ENCODE results near the gene NEU3. TPM values are rescaled to one million over a fixed set of nuclear protein-coding genes. Genes with fewer than 3 reads are reported as not detected.

NEU3 gene
- total RNA-seq, 5 donors from 2014 or later (not counting 1 experiment from before 2014, with no cell fraction given), result 12.4 to 18.0 (median 13.0) TPM

Other genes starting within 250 kb of the NEU3 start
- gene RNF169, start 240.1 kb upstream of the NEU3 start, total RNA-seq, result 10 to 100 TPM; 20.3 to 24.9 (median 21.7) TPM
- gene XRRA1, start 39.8 kb upstream of the NEU3 start, total RNA-seq, result 10 to 100 TPM; 12.6 to 27.7 (median 14.6) TPM
- gene SPCS2, start 39.7 kb upstream of the NEU3 start, total RNA-seq, result 100 to 1,000 TPM in 1 of 5 donors, 10 to 100 TPM in 4; 75.4 to 101 (median 90.8) TPM
- gene OR2AT4, start 107.9 kb downstream of the NEU3 start, total RNA-seq, result not detected
- gene SLCO2B1, start 162.2 kb downstream of the NEU3 start, total RNA-seq, result under 1 TPM in 3 of 5 donors, not detected in 2; 0.55 to 0.79 (median 0.63) TPM